ENCODE measurements around the gene CSPG4. TPM values are rescaled to one million over a fixed set of nuclear protein-coding genes. Genes with fewer than 3 reads are reported as not detected.

The CSPG4 gene
- total and polyA plus RNA-seq, 2 of the 13 experiments (the other 11 are each of a cell fraction or from before 2014, with no cell fraction given): 0.01 to 0.04 TPM

GRCh38 chr15:75625542-75626347, 86.9 kb downstream of the CSPG4 start, which contains the start of gene SNUPN (continued):
- TF ChIP-seq THAP9 (CRISPR knock-in tag; IDR thresholded peaks at IDR 0.05; ENCODE audit: borderline replicate concordance) (peak; percentile 75; the same call in 1 of the 2 replicates), NFAT5 (CRISPR knock-in tag; IDR thresholded peaks at IDR 0.05) (peak; percentile 80), SNAI1 (CRISPR knock-in tag; IDR thresholded peaks at IDR 0.05; ENCODE audit: borderline replicate concordance) (peak; percentile 65; the same call in 1 of the 2 replicates), ZKSCAN8 (CRISPR knock-in tag; IDR thresholded peaks at IDR 0.05; ENCODE audit: borderline replicate concordance) (0 out of 2 replicates have a peak, but pooled peaks have one; percentile 22), SOX13 (IDR thresholded peaks at IDR 0.05) (no peak), SOX13 (CRISPR knock-in tag; conservative IDR thresholded peaks at IDR 0.05 in 1 of 2, IDR thresholded peaks at IDR 0.05 in 1 of 2) (peak in 1 of 2 experiments; percentile 20; a peak in 1 of 4 replicates), TFDP1 (CRISPR knock-in tag; IDR thresholded peaks at IDR 0.05; ENCODE audit: borderline replicate concordance) (peak; percentile 40; the same call in 1 of the 2 replicates), ZNF12 (CRISPR knock-in tag; IDR thresholded peaks at IDR 0.05) (0 out of 2 replicates have a peak, but pooled peaks have one; percentile 27), TIGD3 (CRISPR knock-in tag; IDR thresholded peaks at IDR 0.05; ENCODE audit: borderline replicate concordance) (no peak; the same call in 1 of the 2 replicates), BCL3 (CRISPR knock-in tag; IDR thresholded peaks at IDR 0.05) (no peak), HNF4G (IDR thresholded peaks at IDR 0.05; ENCODE audit: borderline replicate concordance, low read depth, low read length) (peak; percentile 14; the same call in 1 of the 2 replicates), HNF4G (CRISPR knock-in tag; IDR thresholded peaks at IDR 0.05; ENCODE audit: borderline replicate concordance, low read depth) (0 out of 2 replicates have a peak, but pooled peaks have one; percentile 35), ZNF891 (CRISPR knock-in tag; IDR thresholded peaks at IDR 0.05) (peak; percentile 23; the same call in 1 of the 2 replicates), ZNF274 (CRISPR knock-in tag; IDR thresholded peaks at IDR 0.05) (no peak)

All from HepG2 (cell line).